GM18507 (cell line): ENCODE data around the gene CARMIL1.

Experiments used
- DNase-seq: peaks from one replicate; pipeline ENCODE4 v3.0.0; 2011; ENCODE audit warnings: low read depth; ENCODE audit not compliant: insufficient read length; ENCODE audit errors: extremely low spot score
- FAIRE-seq: peaks from 2 replicates; lab custom pipeline; 2011; peaks lifted over from hg19 to GRCh38; lab: Jason Lieb, UNC

The CARMIL1 gene

GRCh38 chr6:25454136-25454535 is 175.0 kb downstream of the CARMIL1 start:
- FAIRE-seq (no peak), DNase-seq (no peak)

GRCh38 chr6:25456249-25457040 is 177.3 kb downstream of the CARMIL1 start:
- no peak for FAIRE-seq
- DNase-seq = no peak

GRCh38 chr6:25457516-25457915 is 178.3 kb downstream of the CARMIL1 start:
- DNase-seq (no peak), FAIRE-seq (no peak)

- no peak for DNase-seq
- no peak for FAIRE-seq
These were observed 179.3 kb downstream of the CARMIL1 start for GRCh38 chr6:25458485-25458884.

- DNase-seq (no peak), FAIRE-seq (no peak)
These were observed 183.2 kb downstream of the CARMIL1 start for GRCh38 chr6:25462235-25462897.

GRCh38 chr6:25463441-25463840 is 184.3 kb downstream of the CARMIL1 start:
- no peak for FAIRE-seq

DNA sequence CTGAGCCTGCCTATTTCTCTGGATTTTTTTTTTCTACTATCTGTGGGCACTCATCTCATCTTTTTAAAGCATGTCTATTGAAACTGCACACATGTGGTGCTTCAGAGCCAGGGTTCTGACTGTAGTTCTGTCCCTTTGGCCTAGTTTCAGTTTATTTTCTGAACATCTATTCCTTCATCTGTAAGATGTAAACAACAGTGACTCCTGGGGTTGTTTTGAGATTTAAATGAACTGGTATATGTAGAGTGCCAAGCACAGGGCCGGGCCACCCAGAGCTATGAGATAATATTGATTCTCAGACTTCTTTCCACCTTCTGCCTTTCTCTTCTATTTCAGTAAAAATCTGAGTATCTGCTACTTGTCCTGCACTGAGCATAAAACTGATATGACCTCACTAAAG is 185.1 kb downstream of the CARMIL1 start:
- DNase-seq (no peak), FAIRE-seq (no peak)

More at GRCh38 chr6:25463441-25463840, 184.3 kb downstream of the CARMIL1 start:
- DNase-seq = no peak

- FAIRE-seq = no peak
- DNase-seq = no peak
These were observed 186.8 kb downstream of the CARMIL1 start for GRCh38 chr6:25465941-25466340.

GRCh38 chr6:25468881-25469280 is 189.7 kb downstream of the CARMIL1 start:
- DNase-seq (no peak), FAIRE-seq (no peak)

GRCh38 chr6:25469797-25470388 is 190.7 kb downstream of the CARMIL1 start:
- DNase-seq (no peak), FAIRE-seq (no peak)

DNA sequence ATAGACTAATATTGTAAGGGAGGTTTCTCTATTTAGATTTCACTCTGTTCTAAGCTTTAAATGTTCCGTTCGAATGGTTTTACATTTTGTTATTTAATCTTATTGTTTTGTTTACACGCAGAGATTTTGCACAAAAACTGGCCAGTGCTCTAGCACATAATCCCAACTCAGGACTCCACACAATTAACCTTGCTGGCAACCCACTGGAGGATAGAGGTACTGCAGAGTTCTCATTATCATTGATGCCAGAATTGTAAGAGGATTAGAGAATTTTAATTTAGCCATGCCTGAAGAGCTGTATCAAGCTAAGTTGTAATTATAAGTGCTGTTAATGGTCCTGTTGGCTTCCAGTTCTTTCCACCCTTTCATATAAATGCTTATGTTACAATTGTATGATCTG is 193.1 kb downstream of the CARMIL1 start:
- FAIRE-seq = no peak
- DNase-seq = no peak

DNA sequence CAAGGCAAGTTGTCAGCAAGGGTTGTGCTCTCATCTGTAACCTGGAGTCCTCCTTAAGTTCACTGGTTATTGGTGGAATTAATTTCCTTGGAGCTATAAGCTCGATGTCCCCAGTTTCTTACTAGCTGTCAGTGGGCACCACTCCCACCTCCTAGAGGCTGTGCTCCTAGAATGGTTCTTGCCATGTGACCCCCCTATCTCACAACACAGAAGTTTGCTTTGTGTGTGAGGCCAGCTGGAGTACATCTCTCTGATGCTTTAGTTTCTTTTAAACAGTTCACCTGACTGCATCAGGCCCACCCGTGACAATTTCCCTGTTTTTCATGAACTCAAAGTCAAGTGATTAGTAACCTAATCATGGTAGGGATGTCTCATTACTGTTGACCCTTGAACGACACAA is 193.7 kb downstream of the CARMIL1 start:
- DNase-seq (no peak), FAIRE-seq (no peak)

DNA sequence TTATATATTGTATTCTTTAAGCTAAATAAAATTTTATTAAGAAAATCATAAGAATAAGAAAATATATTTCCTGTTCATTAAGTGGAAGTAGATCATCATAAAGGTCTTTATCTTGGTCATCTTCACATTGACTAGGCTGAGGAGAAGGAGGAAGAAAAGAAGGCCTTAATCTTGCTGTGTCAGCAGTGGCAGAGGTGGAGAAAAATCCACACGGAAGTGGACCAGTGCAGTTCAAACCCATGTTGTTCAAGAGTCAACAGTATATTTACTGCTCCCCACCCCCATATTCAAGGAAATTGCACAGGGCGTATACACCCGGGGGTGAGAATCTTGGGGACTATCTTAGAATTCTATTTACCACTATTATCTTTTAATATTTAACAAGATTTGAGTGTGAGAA is 194.3 kb downstream of the CARMIL1 start:
- FAIRE-seq = no peak
- no peak for DNase-seq

DNA sequence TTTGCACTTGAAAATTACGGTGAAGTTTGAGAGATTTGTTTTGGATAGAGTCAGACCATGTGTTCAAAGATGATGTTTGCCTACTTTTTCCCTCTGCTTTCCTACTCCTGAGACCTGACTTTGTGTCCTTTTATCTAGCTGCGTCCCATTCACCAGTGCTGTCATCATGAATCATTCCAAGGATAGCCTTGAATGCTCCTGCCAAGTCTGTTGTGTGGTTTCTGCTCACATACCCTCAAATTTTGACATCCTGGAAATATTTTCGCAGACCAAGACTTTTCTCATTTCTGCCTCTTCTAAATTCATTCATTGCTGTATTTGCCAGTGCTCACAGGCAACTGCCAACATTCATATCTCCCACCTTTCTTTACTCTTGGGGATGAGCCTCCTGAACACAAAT is 197.0 kb downstream of the CARMIL1 start:
- FAIRE-seq (peak; percentile 5), DNase-seq (no peak)

DNA sequence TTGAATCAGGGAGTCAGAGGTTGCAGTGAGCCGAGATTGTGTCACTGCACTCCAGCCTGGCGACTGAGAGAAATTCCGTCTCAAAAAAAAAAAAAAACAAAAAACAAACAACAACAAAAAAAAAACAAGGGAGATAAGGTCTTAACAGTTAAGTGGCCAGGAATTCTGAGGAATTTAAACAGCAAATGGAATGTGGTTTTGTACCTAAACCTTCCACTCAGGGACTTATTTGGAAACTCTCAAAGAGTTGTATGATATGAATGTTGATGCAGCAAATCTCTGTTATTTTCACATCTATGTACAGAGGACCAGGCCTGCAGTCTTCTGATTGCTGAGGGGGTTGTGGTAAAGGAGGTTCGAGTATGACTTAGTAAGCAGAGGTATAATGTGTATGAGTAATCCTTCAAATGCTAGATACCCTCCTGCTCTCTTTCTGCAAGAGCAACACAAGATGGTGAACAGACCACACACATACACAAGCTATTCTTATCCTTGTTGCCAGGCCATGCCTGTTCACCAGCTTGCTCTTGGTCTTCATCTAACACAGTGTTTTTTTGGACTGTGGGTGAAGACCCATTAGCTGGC is 197.9 kb downstream of the CARMIL1 start:
- DNase-seq = no peak
- FAIRE-seq = no peak

- FAIRE-seq (no peak), DNase-seq (no peak)
These were observed 199.8 kb downstream of the CARMIL1 start for GRCh38 chr6:25478973-25479372.

DNA sequence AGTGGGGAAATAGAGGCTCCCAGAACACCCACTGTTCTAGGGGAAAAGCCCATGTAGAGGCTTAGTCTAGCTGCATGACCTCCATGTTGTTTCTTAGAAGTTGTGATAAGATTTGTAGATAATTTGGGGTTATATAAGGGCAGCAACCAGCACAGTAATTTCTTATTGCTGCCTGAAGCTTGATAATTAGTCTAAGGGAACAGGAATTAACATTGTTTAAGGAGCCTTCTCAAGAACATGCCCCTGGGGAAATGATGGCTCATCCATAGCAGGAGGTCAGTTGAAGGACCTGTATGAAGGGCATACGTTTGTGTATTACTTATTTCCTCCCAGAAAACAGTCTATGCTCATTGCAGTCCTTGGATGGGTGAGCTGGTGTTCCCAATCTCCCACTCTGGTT is 202.1 kb downstream of the CARMIL1 start:
- no peak for DNase-seq
- FAIRE-seq = peak; percentile 12

- no peak for FAIRE-seq
- DNase-seq = no peak
These were observed 203.8 kb downstream of the CARMIL1 start for GRCh38 chr6:25482996-25483395.

DNA sequence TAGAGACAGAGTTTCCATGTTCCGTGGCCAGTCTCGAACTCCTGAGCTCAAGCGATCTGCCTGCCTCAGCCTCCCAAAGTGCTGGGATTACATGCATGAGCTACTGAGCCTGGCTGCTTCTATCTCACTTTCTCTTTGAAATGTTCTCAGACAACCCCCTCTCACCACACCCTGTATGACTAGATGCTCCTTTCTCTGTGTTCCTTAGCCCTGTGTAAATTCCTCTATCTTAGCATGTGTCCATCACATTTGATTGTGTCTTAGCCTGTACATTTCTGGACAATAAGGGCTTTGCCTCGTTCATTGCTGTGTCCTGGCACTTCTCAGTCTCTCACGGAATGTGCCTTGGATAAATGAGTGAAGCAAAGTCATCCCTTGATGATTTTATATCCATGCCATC is 204.8 kb downstream of the CARMIL1 start:
- no peak for DNase-seq

GRCh38 chr6:25484900-25485299 is 205.7 kb downstream of the CARMIL1 start:
- FAIRE-seq = no peak
- no peak for DNase-seq

More for the DNA sequence above, 204.8 kb downstream of the CARMIL1 start:
- FAIRE-seq = no peak
